Parathyroid adenoma (tissue), 2 donors: ENCODE data around the gene FAM3A.

ENCODE experiments used
- H2AFZ ChIP-seq: fragments of 300-600 bp; sonication (generic); one replicate; pipeline ENCODE4 v1.7.0; 2017; ENCODE audit warnings: antibody characterized with exemption, mild to moderate bottlenecking
- H3K27ac ChIP-seq: fragments of 300-600 bp; sonication (generic); one replicate; pipeline ENCODE4 v1.7.0; 2017
- H3K27me3 ChIP-seq: fragments of 300-600 bp; sonication (generic); one replicate; pipeline ENCODE4 v1.7.0; 2017; ENCODE audit warnings: low read length; ENCODE audit not compliant: control insufficient read depth, insufficient read depth
- H3K36me3 ChIP-seq: fragments of 300-600 bp; sonication (generic); one replicate; pipeline ENCODE4 v1.7.0; 2017; ENCODE audit warnings: low read length; ENCODE audit not compliant: control insufficient read depth, insufficient read depth
- H3K4me1 ChIP-seq: fragments of 300-600 bp; sonication (generic); one replicate; pipeline ENCODE4 v1.7.0; 2017; ENCODE audit warnings: control low read depth
- H3K4me2 ChIP-seq: fragments of 300-600 bp; sonication (generic); one replicate; pipeline ENCODE4 v1.7.0; 2017; ENCODE audit warnings: low read length
- H3K4me3 ChIP-seq: fragments of 300-600 bp; sonication (generic); one replicate; pipeline ENCODE4 v1.7.0; 2017; ENCODE audit warnings: low read depth, low read length
- H3K79me2 ChIP-seq: fragments of 300-600 bp; sonication (generic); one replicate; pipeline ENCODE4 v1.7.0; 2017; ENCODE audit warnings: control low read depth
- H3K9ac ChIP-seq: fragments of 300-600 bp; sonication (generic); one replicate; pipeline ENCODE4 v1.7.0; 2017; ENCODE audit warnings: mild to moderate bottlenecking
- H3K9me3 ChIP-seq: fragments of 300-600 bp; sonication (generic); one replicate; pipeline ENCODE4 v1.7.0; 2017; ENCODE audit warnings: low read length; ENCODE audit not compliant: control insufficient read depth
- TF ChIP-seq, protein P1 (sequence below): fragments of 300-600 bp; sonication (generic); IDR thresholded peaks from one replicate; pipeline ENCODE4 v1.7.0; 2017; ENCODE audit warnings: antibody characterized with exemption, mild to moderate bottlenecking
- donor health status: primary hyperparathyroidism.

FAM3A gene

GRCh38 chrX:154466036-154466435, 50.0 kb downstream of the FAM3A start:
- H3K36me3 ChIP-seq: no peaks in the 10 kb centered on the region
- no peaks in the 10 kb centered on the region for H3K9me3 ChIP-seq
- no peaks in the 10 kb centered on the region for H3K4me1 ChIP-seq

GRCh38 chrX:154465601-154466000, 50.4 kb downstream of the FAM3A start:
- H3K79me2 ChIP-seq: no peaks in the 10 kb centered on the region
- TF ChIP-seq, protein P1, sequence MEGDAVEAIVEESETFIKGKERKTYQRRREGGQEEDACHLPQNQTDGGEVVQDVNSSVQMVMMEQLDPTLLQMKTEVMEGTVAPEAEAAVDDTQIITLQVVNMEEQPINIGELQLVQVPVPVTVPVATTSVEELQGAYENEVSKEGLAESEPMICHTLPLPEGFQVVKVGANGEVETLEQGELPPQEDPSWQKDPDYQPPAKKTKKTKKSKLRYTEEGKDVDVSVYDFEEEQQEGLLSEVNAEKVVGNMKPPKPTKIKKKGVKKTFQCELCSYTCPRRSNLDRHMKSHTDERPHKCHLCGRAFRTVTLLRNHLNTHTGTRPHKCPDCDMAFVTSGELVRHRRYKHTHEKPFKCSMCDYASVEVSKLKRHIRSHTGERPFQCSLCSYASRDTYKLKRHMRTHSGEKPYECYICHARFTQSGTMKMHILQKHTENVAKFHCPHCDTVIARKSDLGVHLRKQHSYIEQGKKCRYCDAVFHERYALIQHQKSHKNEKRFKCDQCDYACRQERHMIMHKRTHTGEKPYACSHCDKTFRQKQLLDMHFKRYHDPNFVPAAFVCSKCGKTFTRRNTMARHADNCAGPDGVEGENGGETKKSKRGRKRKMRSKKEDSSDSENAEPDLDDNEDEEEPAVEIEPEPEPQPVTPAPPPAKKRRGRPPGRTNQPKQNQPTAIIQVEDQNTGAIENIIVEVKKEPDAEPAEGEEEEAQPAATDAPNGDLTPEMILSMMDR: no peak
- no peak overlapping the region for H3K9ac ChIP-seq
- H2AFZ ChIP-seq: no peak overlapping the region
- no peak overlapping the region for H3K27ac ChIP-seq
- no peaks in the 10 kb centered on the region for H3K4me1 ChIP-seq
- H3K9me3 ChIP-seq: no peaks in the 10 kb centered on the region
- no peaks in the 10 kb centered on the region for H3K27me3 ChIP-seq
- H3K4me2 ChIP-seq: no peak overlapping the region
- H3K36me3 ChIP-seq: no peaks in the 10 kb centered on the region
- H3K4me3 ChIP-seq: no peak overlapping the region

More at GRCh38 chrX:154466036-154466435, 50.0 kb downstream of the FAM3A start:
- Histone ChIP-seq H2AFZ (no peak overlapping the region), H3K79me2 (no peaks in the 10 kb centered on the region), H3K9ac (no peak overlapping the region), H3K4me2 (no peak overlapping the region), H3K27me3 (no peaks in the 10 kb centered on the region), H3K27ac (no peak overlapping the region), H3K4me3 (no peak overlapping the region)
- TF ChIP-seq, protein P1: no peak

- Histone ChIP-seq H3K4me2 (no peak overlapping the region), H2AFZ (no peak overlapping the region), H3K27me3 (no peaks in the 10 kb centered on the region), H3K9ac (no peak overlapping the region), H3K27ac (no peak overlapping the region), H3K36me3 (no peaks in the 10 kb centered on the region), H3K9me3 (no peaks in the 10 kb centered on the region), H3K4me1 (no peaks in the 10 kb centered on the region), H3K4me3 (no peak overlapping the region), H3K79me2 (no peaks in the 10 kb centered on the region)
- TF ChIP-seq, protein P1: no peak
Measured at GRCh38 chrX:154464806-154465365, 51.1 kb downstream of the FAM3A start.

GRCh38 chrX:154463611-154464220, 52.3 kb downstream of the FAM3A start:
- H3K36me3 ChIP-seq: no peaks in the 10 kb centered on the region
- H3K4me1 ChIP-seq: no peaks in the 10 kb centered on the region
- H3K9ac ChIP-seq: no peak overlapping the region
- H3K27me3 ChIP-seq: no peaks in the 10 kb centered on the region
- no peak overlapping the region for H3K27ac ChIP-seq
- H2AFZ ChIP-seq: no peak overlapping the region
- TF ChIP-seq, protein P1: no peak
- H3K79me2 ChIP-seq: no peaks in the 10 kb centered on the region
- no peak overlapping the region for H3K4me3 ChIP-seq
- H3K9me3 ChIP-seq: no peaks in the 10 kb centered on the region
- no peak overlapping the region for H3K4me2 ChIP-seq

DNA sequence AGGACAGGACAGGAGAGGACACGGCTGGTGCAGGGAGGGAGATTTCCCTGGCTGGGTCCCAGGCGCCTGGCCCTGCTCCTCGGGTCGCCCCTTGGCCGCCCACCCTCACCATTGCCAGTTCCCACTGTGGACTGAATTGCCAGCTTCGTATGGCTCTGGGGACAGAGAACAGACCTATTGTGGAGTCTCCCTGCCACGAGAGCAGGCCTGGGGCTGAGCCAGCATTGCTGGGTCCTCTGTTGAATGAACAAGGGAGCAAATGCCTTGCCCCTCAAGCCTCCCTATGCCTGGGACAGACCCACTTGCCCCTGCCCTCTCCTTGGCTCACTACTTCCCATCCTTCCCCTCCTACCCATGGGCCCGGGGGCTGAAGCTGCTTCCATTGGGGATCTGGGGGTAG, 53.6 kb downstream of the FAM3A start:
- TF ChIP-seq, protein P1: no peak
- Histone ChIP-seq H3K4me2 (no peak overlapping the region), H3K79me2 (no peaks in the 10 kb centered on the region), H3K9ac (no peak overlapping the region), H3K4me3 (no peak overlapping the region), H2AFZ (no peak overlapping the region), H3K9me3 (no peaks in the 10 kb centered on the region), H3K4me1 (no peaks in the 10 kb centered on the region), H3K27me3 (no peaks in the 10 kb centered on the region), H3K36me3 (no peaks in the 10 kb centered on the region), H3K27ac (no peak overlapping the region)
